Measurements from ENCODE around the gene HES7.

- TF ChIP-seq CTCF (IDR thresholded peaks at IDR 0.05) (no peak), POLR2A (IDR thresholded peaks at IDR 0.05) (no peak)
These were observed 29.6 kb upstream of the HES7 start for GRCh38 chr17:8153525-8153956.

Data from lower leg skin (tissue), 3 donors.